ENCODE results near the gene TENM4.

TENM4 gene

GRCh38 chr11:79304599-79305212 lies 136.1 kb downstream of the TENM4 start:
- no peak for DNase-seq (ENCODE audit: low read depth in 2 of 2)

- DNase-seq (ENCODE audit: low read depth in 2 of 2) = no peak
These were observed 144.7 kb downstream of the TENM4 start for GRCh38 chr11:79296141-79296540.

GRCh38 chr11:79294845-79295731 lies 145.7 kb downstream of the TENM4 start:
- DNase-seq (ENCODE audit: low read depth in 2 of 2) = no peak

GRCh38 chr11:79291948-79292347 lies 148.9 kb downstream of the TENM4 start:
- DNase-seq (ENCODE audit: low read depth in 2 of 2) = no peak

- DNase-seq (ENCODE audit: low read depth in 2 of 2) = no peak
These were observed 150.1 kb downstream of the TENM4 start for GRCh38 chr11:79290761-79291160.

GRCh38 chr11:79287952-79288351 lies 152.9 kb downstream of the TENM4 start:
- DNase-seq (ENCODE audit: low read depth in 2 of 2) = no peak

GRCh38 chr11:79285756-79286155 lies 155.1 kb downstream of the TENM4 start:
- no peak for DNase-seq (ENCODE audit: low read depth in 2 of 2)

GRCh38 chr11:79276736-79277325 lies 164.0 kb downstream of the TENM4 start:
- no peak for DNase-seq (ENCODE audit: low read depth in 2 of 2)

GRCh38 chr11:79274636-79275331 lies 166.0 kb downstream of the TENM4 start:
- DNase-seq (ENCODE audit: low read depth in 2 of 2) = no peak

- DNase-seq (ENCODE audit: low read depth in 2 of 2) = no peak
These were observed 167.0 kb downstream of the TENM4 start for GRCh38 chr11:79273781-79274180.

- no peak for DNase-seq (ENCODE audit: low read depth in 2 of 2)
These were observed 171.1 kb downstream of the TENM4 start for GRCh38 chr11:79269611-79270307.

- DNase-seq (ENCODE audit: low read depth in 2 of 2) = no peak
These were observed 174.4 kb downstream of the TENM4 start for GRCh38 chr11:79266396-79266795.

GRCh38 chr11:79265756-79266322 lies 175.0 kb downstream of the TENM4 start:
- DNase-seq (ENCODE audit: low read depth in 2 of 2) = no peak

GRCh38 chr11:79264284-79264683 lies 176.5 kb downstream of the TENM4 start:
- no peak for DNase-seq (ENCODE audit: low read depth in 2 of 2)

- DNase-seq (ENCODE audit: low read depth in 2 of 2) = no peak
These were observed 177.8 kb downstream of the TENM4 start for GRCh38 chr11:79263001-79263400.

- DNase-seq (ENCODE audit: low read depth in 2 of 2) = no peak
These were observed 178.6 kb downstream of the TENM4 start for GRCh38 chr11:79262221-79262620.

- no peak for DNase-seq (ENCODE audit: low read depth in 2 of 2)
These were observed 179.1 kb downstream of the TENM4 start for GRCh38 chr11:79261684-79262083.

GRCh38 chr11:79259800-79260199 lies 181.0 kb downstream of the TENM4 start:
- DNase-seq (ENCODE audit: low read depth in 2 of 2) = no peak

GRCh38 chr11:79258576-79258975 lies 182.3 kb downstream of the TENM4 start:
- no peak for DNase-seq (ENCODE audit: low read depth in 2 of 2)

- DNase-seq (ENCODE audit: low read depth in 2 of 2) = no peak
These were observed 184.9 kb downstream of the TENM4 start for GRCh38 chr11:79255965-79256364.

- DNase-seq (ENCODE audit: low read depth in 2 of 2) = no peak
These were observed 187.6 kb downstream of the TENM4 start for GRCh38 chr11:79253280-79253679.

Measured in stimulated activated CD8-positive, alpha-beta memory T cell treated with anti-CD3 and anti-CD28 coated beads, Interleukin-7, amount 100 ng/mL, for 4 hours (primary cell).